ENCODE results near the gene XYLT1.
A peak's percentile ranks its signal among the peaks of the same experiment; 100 is the strongest.
"Not testable (repeated sequence)": the region's sequence is repeated elsewhere in the genome, so short reads cannot be mapped to it uniquely, and the experiment has no call there.

The XYLT1 gene

DNA sequence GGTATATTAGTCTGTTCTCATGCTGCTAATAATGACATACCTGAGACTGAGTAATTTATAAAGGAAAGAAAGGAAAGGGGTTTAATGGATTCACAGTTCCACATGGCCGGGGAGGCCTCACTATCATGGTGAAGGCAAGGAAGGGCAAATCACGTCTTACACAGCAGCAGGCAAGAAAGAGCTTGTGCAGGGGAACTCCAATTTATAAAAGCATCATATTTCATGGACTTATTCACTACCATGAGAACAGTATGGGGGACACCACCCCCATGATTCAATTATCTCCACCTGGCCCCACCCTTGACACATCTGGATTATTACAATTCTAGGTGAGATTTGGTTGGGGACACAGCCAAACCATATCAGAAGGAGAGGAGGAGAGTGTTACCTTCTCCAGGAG lies 17.7 kb upstream of the XYLT1 start:
- no peak for FAIRE-seq
- DNase-seq (ENCODE audit: insufficient read length, low spot score), result no peak

- no peak for DNase-seq (ENCODE audit: insufficient read length, low spot score)
- no peak for FAIRE-seq
Measured at GRCh38 chr16:17483351-17483750, 12.6 kb upstream of the XYLT1 start.

GRCh38 chr16:17482341-17482740 lies 11.6 kb upstream of the XYLT1 start:
- DNase-seq (ENCODE audit: insufficient read length, low spot score); FAIRE-seq: not testable (repeated sequence)

- FAIRE-seq, result no peak
- DNase-seq (ENCODE audit: insufficient read length, low spot score), result no peak
Measured at GRCh38 chr16:17481736-17482135, 11.0 kb upstream of the XYLT1 start.

- not testable (repeated sequence) for DNase-seq (ENCODE audit: insufficient read length, low spot score); FAIRE-seq
Measured at GRCh38 chr16:17477260-17477545, 6.4 kb upstream of the XYLT1 start.

DNA sequence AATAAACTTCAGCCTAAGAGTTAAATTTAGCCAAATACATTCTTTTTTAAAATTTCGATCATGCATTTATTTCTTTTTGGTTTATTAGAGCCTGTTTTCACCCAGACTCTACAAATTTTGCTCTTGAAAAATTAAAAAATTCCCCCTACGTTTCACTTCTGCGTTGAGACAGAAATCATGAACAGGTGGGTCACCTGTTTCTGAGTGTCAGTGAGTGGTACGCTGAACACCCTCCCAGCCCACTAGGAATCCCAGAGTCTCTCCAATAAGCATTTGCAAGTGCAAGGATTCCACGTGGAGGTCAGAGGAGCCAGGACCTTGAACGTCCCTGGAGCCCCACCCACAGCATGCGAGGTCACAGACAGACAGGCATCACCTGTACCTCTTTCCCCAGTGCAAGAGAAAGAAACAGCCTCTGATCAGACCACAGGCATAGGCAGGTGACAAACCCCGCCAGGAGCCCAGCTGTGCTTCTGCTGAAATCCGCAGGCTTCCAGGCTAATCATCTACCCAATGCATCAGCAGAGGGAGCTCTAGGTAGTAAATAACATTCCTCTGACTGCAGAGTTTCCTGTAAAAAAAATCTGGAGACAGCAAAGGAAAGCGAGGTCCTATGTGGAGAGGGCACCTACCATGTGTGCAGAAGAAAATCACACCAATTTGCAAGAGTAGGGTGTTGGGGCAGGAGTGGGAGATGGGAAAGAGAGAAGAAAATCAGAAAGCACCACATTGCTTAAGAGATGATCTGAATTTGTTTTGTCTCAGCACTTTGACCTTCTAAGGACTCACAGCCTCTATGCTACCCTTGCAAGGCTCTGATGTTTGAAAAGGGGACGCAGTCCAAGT lies 5.9 kb upstream of the XYLT1 start:
- FAIRE-seq (no peak), DNase-seq (ENCODE audit: insufficient read length, low spot score) (peak; percentile 46)

GRCh38 chr16:17475104-17475503 lies 4.3 kb upstream of the XYLT1 start:
- FAIRE-seq, result no peak

GRCh38 chr16:17474572-17474971 lies 3.8 kb upstream of the XYLT1 start:
- FAIRE-seq (no peak), DNase-seq (ENCODE audit: insufficient read length, low spot score) (no peak)

More at GRCh38 chr16:17475104-17475503, 4.3 kb upstream of the XYLT1 start:
- no peak for DNase-seq (ENCODE audit: insufficient read length, low spot score)

DNA sequence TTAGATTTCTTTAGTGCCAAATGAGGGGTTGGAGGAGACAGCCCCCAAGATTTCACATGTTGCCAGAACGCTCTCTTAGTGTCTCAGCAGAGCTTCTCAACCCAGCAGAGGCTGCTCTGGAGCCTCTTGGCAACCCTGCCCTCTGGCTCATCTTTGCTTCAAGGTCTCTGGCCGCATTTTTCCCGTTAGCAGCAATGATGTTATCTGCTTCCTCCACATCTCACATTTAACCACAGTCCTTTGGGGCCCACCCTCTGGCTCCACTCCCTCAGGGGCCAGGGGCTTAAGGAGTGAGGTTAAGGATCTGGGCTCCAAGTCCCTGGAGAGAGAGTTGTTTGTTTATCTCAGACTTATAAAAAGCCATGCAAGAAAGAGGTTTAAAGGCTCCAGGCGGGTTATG lies 3.3 kb upstream of the XYLT1 start:
- DNase-seq (ENCODE audit: insufficient read length, low spot score) (no peak), FAIRE-seq (no peak)

GRCh38 chr16:17471719-17472461 lies 1.1 kb upstream of the XYLT1 start:
- DNase-seq (ENCODE audit: insufficient read length, low spot score) (no peak), FAIRE-seq (no peak)

- no peak for FAIRE-seq
- peak; percentile 56 for DNase-seq (ENCODE audit: insufficient read length, low spot score)
Measured at GRCh38 chr16:17470182-17470907, 415 bp downstream of the XYLT1 start.

DNA sequence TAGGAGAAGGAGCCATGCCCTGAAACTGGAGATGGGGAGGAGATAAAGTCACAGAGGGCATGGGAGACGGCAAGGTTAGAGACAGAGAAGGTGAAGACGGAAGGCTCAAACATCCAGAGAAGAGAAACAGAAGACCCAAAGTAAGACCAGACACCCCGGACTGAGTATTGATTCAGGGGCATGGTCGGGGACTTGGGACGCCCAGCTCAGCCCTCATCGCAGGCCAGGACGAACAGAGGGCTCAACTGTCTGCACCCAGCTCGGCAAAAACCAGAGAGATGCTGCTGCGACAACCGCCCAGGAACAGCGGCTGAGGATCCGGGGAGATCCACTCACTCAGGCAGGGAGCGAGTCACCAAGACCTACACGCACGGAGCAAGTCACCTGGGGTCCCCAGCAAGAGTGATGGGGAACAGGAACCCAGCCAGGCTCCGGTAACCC lies 999 bp downstream of the XYLT1 start:
- FAIRE-seq, result no peak

DNA sequence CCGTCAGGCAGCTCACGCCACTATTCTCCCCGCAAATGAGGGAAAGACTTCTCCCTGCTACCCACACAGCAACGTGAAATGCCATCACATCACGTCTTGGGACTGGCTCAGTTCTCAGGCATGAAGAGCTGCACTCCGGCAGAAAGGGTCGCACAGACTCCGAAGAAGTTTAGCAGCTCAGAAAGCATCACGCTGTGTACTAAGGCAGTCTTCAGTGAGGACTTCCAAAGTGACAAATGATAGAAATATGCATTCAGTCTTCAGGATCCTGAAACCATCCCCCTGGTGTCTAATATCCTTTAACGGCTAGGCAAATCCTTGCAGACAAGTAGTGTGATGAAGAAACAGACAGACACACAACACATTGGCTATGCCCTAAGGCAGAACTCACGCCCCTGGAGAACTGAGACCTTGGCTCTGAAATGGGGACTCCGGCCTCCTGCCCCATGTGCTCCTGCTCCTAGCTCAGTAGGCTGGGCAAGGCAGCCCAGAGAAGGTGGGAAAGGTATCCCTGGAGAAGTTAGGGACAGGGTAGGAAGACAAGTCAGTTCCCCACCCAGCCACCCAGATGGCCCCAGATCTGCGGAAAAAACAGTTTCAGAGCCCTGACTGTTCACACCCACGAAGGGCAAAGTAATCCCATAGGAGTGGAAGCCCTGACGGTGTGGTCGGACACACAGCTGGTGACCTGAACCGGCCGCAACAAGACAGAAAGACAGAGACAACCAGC lies 1.6 kb downstream of the XYLT1 start:
- DNase-seq (ENCODE audit: insufficient read length, low spot score) (no peak), FAIRE-seq (peak; percentile 82)

More for the DNA sequence above, 999 bp downstream of the XYLT1 start:
- peak; percentile 40 for DNase-seq (ENCODE audit: insufficient read length, low spot score)

- FAIRE-seq (no peak), DNase-seq (ENCODE audit: insufficient read length, low spot score) (no peak)
Measured at GRCh38 chr16:17468611-17469010, 2.1 kb downstream of the XYLT1 start.

- DNase-seq (ENCODE audit: insufficient read length, low spot score), result no peak
- peak; percentile 78 for FAIRE-seq
Measured at GRCh38 chr16:17467923-17468540, 2.7 kb downstream of the XYLT1 start.

- DNase-seq (ENCODE audit: insufficient read length, low spot score) (no peak), FAIRE-seq (no peak)
Measured at GRCh38 chr16:17466876-17467275, 3.9 kb downstream of the XYLT1 start.

- FAIRE-seq, result no peak
- no peak for DNase-seq (ENCODE audit: insufficient read length, low spot score)
Measured at GRCh38 chr16:17465460-17465859, 5.3 kb downstream of the XYLT1 start.

GRCh38 chr16:17463335-17463734 lies 7.4 kb downstream of the XYLT1 start:
- DNase-seq (ENCODE audit: insufficient read length, low spot score) (no peak), FAIRE-seq (no peak)

DNA sequence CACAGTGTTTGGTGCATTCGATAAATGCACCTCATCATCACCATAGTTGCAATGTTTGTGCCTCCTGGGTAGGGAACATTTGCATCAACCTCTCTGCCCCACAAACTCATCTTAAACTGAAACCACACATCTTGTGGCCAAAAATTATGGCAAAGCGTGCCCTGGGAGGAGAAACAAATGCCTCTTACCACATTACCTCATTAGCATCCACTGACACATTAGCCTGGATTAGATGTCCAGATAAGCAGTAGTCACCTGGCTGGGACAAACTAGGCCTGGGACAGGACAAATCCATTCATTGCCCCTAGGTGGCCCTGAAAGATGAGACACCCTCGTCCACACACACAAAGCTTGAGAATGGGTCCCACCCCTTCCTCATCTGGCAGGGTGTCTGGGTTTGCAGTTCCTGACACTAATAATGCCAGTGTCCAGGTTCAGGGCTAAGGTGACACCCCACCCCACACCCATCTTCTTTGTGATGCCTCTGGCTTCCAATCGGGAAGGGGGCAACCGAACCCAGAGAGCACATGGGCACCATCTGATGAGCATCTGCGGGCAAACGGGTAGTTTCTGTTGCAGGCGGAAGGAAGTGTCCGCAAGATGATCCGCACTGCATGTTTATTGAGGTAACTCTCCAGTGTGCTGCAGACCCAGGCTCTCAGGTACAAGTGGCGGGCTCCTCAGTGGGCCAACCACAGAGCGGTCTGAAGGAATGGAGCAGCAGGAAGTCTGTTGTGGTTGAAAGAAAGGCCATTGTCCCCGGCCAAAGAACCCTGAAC lies 8.6 kb downstream of the XYLT1 start:
- no peak for DNase-seq (ENCODE audit: insufficient read length, low spot score)
- peak; percentile 76 for FAIRE-seq

Measured in GM19239 (cell line).